Measurements from ENCODE around the gene ADSS1. TPM values are rescaled to one million over a fixed set of nuclear protein-coding genes. Genes with fewer than 3 reads are reported as not detected.

The ADSS1 gene
- polyA plus RNA-seq, 1 donor (not counting 4 experiments of a cell fraction or from before 2014, with no cell fraction given), result 1.7 TPM

- no peak overlapping the region for H3K4me2 ChIP-seq (ENCODE audit: control insufficient read depth, extremely low read depth, insufficient read depth, low read depth, low read length)
- TF ChIP-seq CTCF (optimal IDR thresholded peaks at IDR 0.05 in 1 of 3, IDR thresholded peaks at IDR 0.05 in 1 of 3, conservative IDR thresholded peaks at IDR 0.05 in 1 of 3; ENCODE audit: extremely low read depth in 1 of 3, insufficient read depth in 2 of 3, low read length in 3 of 3), result no peak
- no peak for TF ChIP-seq EZH2 (IDR thresholded peaks at IDR 0.05; ENCODE audit: low read length)
- dilution Hi-C loops (cut with MboI; ENCODE audit: extremely low pct_ligation_motif_present, low sequenced_read_pairs), result no loop called here
- no peak overlapping the region for H2AFZ ChIP-seq (ENCODE audit: control insufficient read depth, low read length)
- H3K4me3 ChIP-seq (ENCODE audit: control insufficient read depth in 2 of 3, extremely low read depth in 1 of 3, insufficient read depth in 2 of 3, low read depth in 1 of 3, low read length in 3 of 3), result no peak overlapping the region
- H3K79me2 ChIP-seq (ENCODE audit: control insufficient read depth, insufficient read depth, low read length), result peaks cover 80% of the 10 kb centered on the region
- no peaks in the 10 kb centered on the region for H3K27me3 ChIP-seq (ENCODE audit: control insufficient read depth, extremely low read depth, insufficient read depth, low read length)
- H3K4me1 ChIP-seq (ENCODE audit: control insufficient read depth, extremely low read depth, insufficient read depth, low read length), result peaks cover 7% of the 10 kb centered on the region
- peaks cover 23% of the 10 kb centered on the region for H4K20me1 ChIP-seq (ENCODE audit: control insufficient read depth, extremely low read depth, insufficient read depth, low read length)
- FAIRE-seq (no peak), DNase-seq (ENCODE audit: low read depth, low spot score) (no peak)
- H3K9me3 ChIP-seq (ENCODE audit: control insufficient read depth, low read depth, low read length), result no peaks in the 10 kb centered on the region
- H3K27ac ChIP-seq (ENCODE audit: control insufficient read depth, insufficient read depth, low read length), result no peak overlapping the region
- peaks cover 6% of the 10 kb centered on the region for H3K9me1 ChIP-seq (ENCODE audit: control insufficient read depth, extremely low read depth, insufficient read depth, low read length)
- peaks cover 16 to 26% of the 10 kb centered on the region in 2 experiments for H3K36me3 ChIP-seq (ENCODE audit: control insufficient read depth in 2 of 2, extremely low read depth in 1 of 2, insufficient read depth in 2 of 2, low read length in 2 of 2)
- H3K9ac ChIP-seq (ENCODE audit: control insufficient read depth, extremely low read depth, insufficient read depth, low read length), result no peak overlapping the region
Measured at GRCh38 chr14:104788161-104788818, 64.3 kb downstream of the ADSS1 start.

GRCh38 chr14:104788873-104789663 is 65.0 kb downstream of the ADSS1 start:
- Histone ChIP-seq H2AFZ (ENCODE audit: control insufficient read depth, low read length) (no peak overlapping the region), H3K4me3 (ENCODE audit: control insufficient read depth in 2 of 3, extremely low read depth in 1 of 3, insufficient read depth in 2 of 3, low read depth in 1 of 3, low read length in 3 of 3) (no peak overlapping the region), H3K36me3 (ENCODE audit: control insufficient read depth in 2 of 2, extremely low read depth in 1 of 2, insufficient read depth in 2 of 2, low read length in 2 of 2) (peaks cover 16 to 26% of the 10 kb centered on the region in 2 experiments), H3K27me3 (ENCODE audit: control insufficient read depth, extremely low read depth, insufficient read depth, low read length) (no peaks in the 10 kb centered on the region), H3K9me1 (ENCODE audit: control insufficient read depth, extremely low read depth, insufficient read depth, low read length) (peaks cover 10% of the 10 kb centered on the region), H3K4me2 (ENCODE audit: control insufficient read depth, extremely low read depth, insufficient read depth, low read depth, low read length) (no peak overlapping the region), H3K79me2 (ENCODE audit: control insufficient read depth, insufficient read depth, low read length) (peaks cover 85% of the 10 kb centered on the region), H3K9me3 (ENCODE audit: control insufficient read depth, low read depth, low read length) (no peaks in the 10 kb centered on the region), H3K9ac (ENCODE audit: control insufficient read depth, extremely low read depth, insufficient read depth, low read length) (no peak overlapping the region), H3K27ac (ENCODE audit: control insufficient read depth, insufficient read depth, low read length) (no peak overlapping the region), H4K20me1 (ENCODE audit: control insufficient read depth, extremely low read depth, insufficient read depth, low read length) (peaks cover 27% of the 10 kb centered on the region), H3K4me1 (ENCODE audit: control insufficient read depth, extremely low read depth, insufficient read depth, low read length) (peaks cover 15% of the 10 kb centered on the region)
- TF ChIP-seq EZH2 (IDR thresholded peaks at IDR 0.05; ENCODE audit: low read length) (no peak), CTCF (optimal IDR thresholded peaks at IDR 0.05 in 1 of 3, IDR thresholded peaks at IDR 0.05 in 1 of 3, conservative IDR thresholded peaks at IDR 0.05 in 1 of 3; ENCODE audit: extremely low read depth in 1 of 3, insufficient read depth in 2 of 3, low read length in 3 of 3) (no peak)
- no peak for DNase-seq (ENCODE audit: low read depth, low spot score)
- dilution Hi-C loops (cut with MboI; ENCODE audit: extremely low pct_ligation_motif_present, low sequenced_read_pairs), result no loop called here
- FAIRE-seq, result no peak

All from keratinocyte (primary cell).